Pulmonary artery endothelial cell (primary cell): ENCODE results near the gene MR1. TPM values are rescaled to one million over a fixed set of nuclear protein-coding genes. Genes with fewer than 3 reads are reported as not detected.

Experiments
- DNase-seq: peaks from one replicate; pipeline ENCODE4 v3.0.0-alpha.2; 2011; ENCODE audit warnings: low read depth, low spot score
- total RNA-seq: library from RNA; depleted of rRNA; stranded (reverse); fragments of >200 nt; gene quantifications from 2 replicates; pipeline ENCODE4 v1.2.3, GENCODE V29; 2014

Gene MR1
- total RNA-seq, 1 donor from 2014 or later: 3.7 TPM

- no peak for DNase-seq
These were observed 29.1 kb downstream of the MR1 start for GRCh38 chr1:181062836-181063428.

GRCh38 chr1:181064011-181064623 lies 30.3 kb downstream of the MR1 start:
- no peak for DNase-seq

GRCh38 chr1:181064702-181065101 lies 30.9 kb downstream of the MR1 start:
- no peak for DNase-seq

- DNase-seq: peak; percentile 52
These were observed 39.9 kb downstream of the MR1 start for GRCh38 chr1:181073638-181074037.

- DNase-seq: no peak
These were observed 42.1 kb downstream of the MR1 start for GRCh38 chr1:181075766-181076350.

GRCh38 chr1:181076852-181077251 lies 43.1 kb downstream of the MR1 start:
- DNase-seq: no peak

- no peak for DNase-seq
These were observed 43.9 kb downstream of the MR1 start for GRCh38 chr1:181077576-181078242.

GRCh38 chr1:181079382-181079781 lies 45.6 kb downstream of the MR1 start:
- DNase-seq: no peak

GRCh38 chr1:181079920-181080319 lies 46.1 kb downstream of the MR1 start:
- DNase-seq: no peak

- DNase-seq: no peak
These were observed 46.8 kb downstream of the MR1 start for GRCh38 chr1:181080556-181080955.

- DNase-seq: no peak
These were observed 47.6 kb downstream of the MR1 start for GRCh38 chr1:181081395-181081794.

GRCh38 chr1:181083842-181084605 lies 50.2 kb downstream of the MR1 start:
- DNase-seq: no peak

- DNase-seq: no peak
These were observed 50.8 kb downstream of the MR1 start for GRCh38 chr1:181084606-181084969.

- DNase-seq: no peak
These were observed 52.3 kb downstream of the MR1 start for GRCh38 chr1:181086091-181086490.

- no peak for DNase-seq
These were observed 53.1 kb downstream of the MR1 start for GRCh38 chr1:181086926-181087325.

- no peak for DNase-seq
These were observed 53.7 kb downstream of the MR1 start for GRCh38 chr1:181087400-181087901.

- peak; percentile 78 for DNase-seq
These were observed 54.6 kb downstream of the MR1 start, which contains the start of gene IER5 for GRCh38 chr1:181088079-181089016. IER5 (plus strand) TSS chr1:181088700; CDS start chr1:181088903, 203 bp downstream.

GRCh38 chr1:181089017-181089675 lies 55.4 kb downstream of the MR1 start:
- DNase-seq: no peak

- DNase-seq: no peak
These were observed 56.1 kb downstream of the MR1 start for GRCh38 chr1:181089676-181090544.
